ENCODE measurements around the gene NEDD8.

DNA sequence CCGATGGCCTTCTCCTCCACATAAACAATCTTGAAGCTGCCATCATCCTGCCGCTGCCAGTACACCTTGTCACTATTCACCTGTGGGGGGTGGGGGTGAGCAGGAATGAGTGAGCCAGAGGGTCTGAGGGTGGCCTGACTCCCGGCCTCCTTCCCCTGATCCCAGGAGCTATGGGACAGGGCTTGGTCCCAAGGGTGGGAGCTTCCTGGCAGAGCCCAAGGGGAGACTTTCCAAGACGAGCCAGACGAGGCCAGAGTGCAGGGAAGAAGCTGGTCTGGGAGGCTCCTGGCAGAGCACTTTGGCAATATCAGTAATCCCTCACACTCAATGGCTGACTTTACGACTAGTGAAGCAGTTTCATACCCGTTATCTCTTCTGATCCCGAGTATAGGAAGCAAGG is 23.3 kb upstream of the NEDD8 start:
- no peak for TF ChIP-seq EZH2 (IDR thresholded peaks at IDR 0.05; ENCODE audit: borderline replicate concordance, insufficient read depth, low read depth, low read length, poor library complexity, severe bottlenecking)
- TF ChIP-seq, protein P1, sequence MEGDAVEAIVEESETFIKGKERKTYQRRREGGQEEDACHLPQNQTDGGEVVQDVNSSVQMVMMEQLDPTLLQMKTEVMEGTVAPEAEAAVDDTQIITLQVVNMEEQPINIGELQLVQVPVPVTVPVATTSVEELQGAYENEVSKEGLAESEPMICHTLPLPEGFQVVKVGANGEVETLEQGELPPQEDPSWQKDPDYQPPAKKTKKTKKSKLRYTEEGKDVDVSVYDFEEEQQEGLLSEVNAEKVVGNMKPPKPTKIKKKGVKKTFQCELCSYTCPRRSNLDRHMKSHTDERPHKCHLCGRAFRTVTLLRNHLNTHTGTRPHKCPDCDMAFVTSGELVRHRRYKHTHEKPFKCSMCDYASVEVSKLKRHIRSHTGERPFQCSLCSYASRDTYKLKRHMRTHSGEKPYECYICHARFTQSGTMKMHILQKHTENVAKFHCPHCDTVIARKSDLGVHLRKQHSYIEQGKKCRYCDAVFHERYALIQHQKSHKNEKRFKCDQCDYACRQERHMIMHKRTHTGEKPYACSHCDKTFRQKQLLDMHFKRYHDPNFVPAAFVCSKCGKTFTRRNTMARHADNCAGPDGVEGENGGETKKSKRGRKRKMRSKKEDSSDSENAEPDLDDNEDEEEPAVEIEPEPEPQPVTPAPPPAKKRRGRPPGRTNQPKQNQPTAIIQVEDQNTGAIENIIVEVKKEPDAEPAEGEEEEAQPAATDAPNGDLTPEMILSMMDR (IDR thresholded peaks at IDR 0.05) = no peak
